Uterus (tissue), 2 donors: ENCODE data around the gene PAPSS1.

Experiments
- CTCF ChIP-seq, 4 experiments: fragments of 200-600 bp in 2 of 4; fragments of 450-650 bp in 2 of 4; sonication (generic) in 2 of 4; IDR thresholded peaks; one replicate each; pipeline ENCODE4 v1.5.1; 2016 to 2019; ENCODE audit warnings: antibody characterized with exemption in 4 of 4, mild to moderate bottlenecking in 2 of 4, moderate library complexity in 1 of 4
- POLR2A ChIP-seq, 2 donors: fragments of 450-650 bp; IDR thresholded peaks; one replicate each; pipeline ENCODE4 v1.6.1; 2016; ENCODE audit warnings: antibody characterized with exemption in 2 of 2, mild to moderate bottlenecking in 1 of 2, moderate library complexity in 1 of 2

DNA sequence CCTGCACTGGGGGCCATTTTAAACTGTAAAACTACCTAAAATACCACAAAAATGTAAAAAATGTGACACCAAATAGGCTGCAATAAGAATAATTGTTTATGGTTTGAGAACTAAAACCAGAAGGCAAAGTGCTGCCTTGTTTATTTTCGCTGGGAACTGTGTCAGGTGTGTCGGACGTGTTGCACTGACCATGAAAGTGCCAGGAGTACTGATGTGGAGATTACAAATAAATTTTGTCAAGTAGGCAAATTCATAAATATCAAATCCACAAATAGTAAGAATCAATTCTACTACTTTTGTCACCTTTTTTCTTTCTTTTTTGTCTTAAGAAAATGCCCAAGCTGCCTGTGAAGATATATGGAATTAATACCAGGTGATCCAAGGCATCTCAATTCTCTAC, 37.7 kb downstream of the PAPSS1 start:
- TF ChIP-seq CTCF (IDR thresholded peaks at IDR 0.05) (no peak), POLR2A (IDR thresholded peaks at IDR 0.05) (no peak)
